ENCODE measurements around the gene C12orf56.

- TF ChIP-seq CTCF (conservative IDR thresholded peaks at IDR 0.05), result peak; percentile 52; the same call in 1 of the 2 replicates
- no peak for TF ChIP-seq EZH2 (IDR thresholded peaks at IDR 0.05; ENCODE audit: low read depth)
These were observed 1.7 kb upstream of the C12orf56 start for GRCh38 chr12:64392221-64392620.
